Mononuclear cell (primary cell): Measurements from ENCODE around the gene CLCN5. TPM values are rescaled to one million over a fixed set of nuclear protein-coding genes. Genes with fewer than 3 reads are reported as not detected.
"Not testable (repeated sequence)": the region's sequence is repeated elsewhere in the genome, so short reads cannot be mapped to it uniquely, and the experiment has no call there.

Source experiments
- H3K27me3 ChIP-seq: 2 replicates; pipeline ENCODE4 v1.6.0; 2011; ENCODE audit warnings: low read length, control low read depth; ENCODE audit not compliant: insufficient read depth
- H3K4me1 ChIP-seq: 2 replicates; pipeline ENCODE4 v1.5.1; 2011; ENCODE audit warnings: mild to moderate bottlenecking, low read length, control low read depth; ENCODE audit not compliant: insufficient read depth
- H3K4me3 ChIP-seq: 2 replicates; pipeline ENCODE4 v1.5.1; 2011; ENCODE audit warnings: mild to moderate bottlenecking, low read length, moderate library complexity
- H3K9me3 ChIP-seq: 2 replicates; pipeline ENCODE4 v1.5.1; 2011; ENCODE audit warnings: low read depth, mild to moderate bottlenecking, control low read depth, low read length
- total RNA-seq: library from RNA; depleted of rRNA; stranded (reverse); fragments of >200 nt; gene quantifications from one replicate; pipeline ENCODE4 v1.2.3, GENCODE V29; 2012

Gene CLCN5
- total RNA-seq, 1 donor: 2.5 TPM

DNA sequence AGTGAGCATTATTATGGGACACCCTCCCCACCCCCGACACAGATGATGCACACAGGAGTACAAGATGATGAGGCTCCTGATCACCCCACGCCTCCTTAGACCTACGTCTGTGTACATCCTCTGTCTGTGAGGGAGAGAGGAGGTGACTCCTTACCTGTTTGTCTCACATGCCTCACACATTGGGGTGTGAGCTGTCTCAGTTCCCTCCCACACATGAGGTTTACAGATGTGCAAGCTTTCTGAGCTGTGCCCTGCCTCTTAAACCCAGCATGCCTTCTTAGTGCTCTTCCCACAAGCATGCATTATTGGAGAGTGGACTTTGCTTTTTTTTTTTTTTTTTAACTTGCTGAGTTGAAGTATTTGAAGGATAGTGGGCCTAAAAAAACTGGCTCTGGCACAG is 76.7 kb downstream of the CLCN5 start:
- H3K4me3 ChIP-seq: no peak overlapping the region
- no peaks in the 10 kb centered on the region for H3K27me3 ChIP-seq
- no peaks in the 10 kb centered on the region for H3K9me3 ChIP-seq
- H3K4me1 ChIP-seq: peaks cover 16% of the 10 kb centered on the region

DNA sequence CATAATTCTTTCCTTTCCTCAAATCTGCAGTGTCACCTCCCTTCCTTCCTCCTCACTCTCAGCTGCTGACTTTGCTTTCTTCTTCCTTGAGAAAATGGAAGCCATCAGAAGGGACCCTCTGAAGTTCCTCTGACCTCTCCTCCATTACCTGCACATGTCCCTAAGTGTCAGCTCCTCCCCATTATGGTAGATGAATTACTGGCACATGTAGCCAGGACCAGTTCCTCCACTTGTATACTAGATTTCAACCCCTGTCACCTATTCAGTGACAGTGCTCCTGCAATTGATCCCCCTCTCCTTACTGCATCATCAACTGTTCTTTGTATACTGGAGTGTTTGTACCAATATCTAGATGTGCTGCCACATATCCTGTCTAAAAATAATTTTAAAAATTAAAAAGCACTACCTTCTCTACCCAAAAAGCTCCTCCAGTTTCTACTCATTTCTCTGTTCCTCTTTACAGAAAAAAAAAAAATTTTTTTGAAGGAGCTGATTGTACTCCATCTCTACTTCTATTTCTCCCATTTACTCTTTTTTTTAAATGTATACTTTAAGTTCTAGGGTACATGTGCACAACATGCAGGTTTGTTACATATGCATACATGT is 78.6 kb downstream of the CLCN5 start:
- H3K4me1 ChIP-seq: peaks cover 16% of the 10 kb centered on the region
- H3K27me3 ChIP-seq: no peaks in the 10 kb centered on the region
- no peak overlapping the region for H3K4me3 ChIP-seq
- H3K9me3 ChIP-seq: no peaks in the 10 kb centered on the region

DNA sequence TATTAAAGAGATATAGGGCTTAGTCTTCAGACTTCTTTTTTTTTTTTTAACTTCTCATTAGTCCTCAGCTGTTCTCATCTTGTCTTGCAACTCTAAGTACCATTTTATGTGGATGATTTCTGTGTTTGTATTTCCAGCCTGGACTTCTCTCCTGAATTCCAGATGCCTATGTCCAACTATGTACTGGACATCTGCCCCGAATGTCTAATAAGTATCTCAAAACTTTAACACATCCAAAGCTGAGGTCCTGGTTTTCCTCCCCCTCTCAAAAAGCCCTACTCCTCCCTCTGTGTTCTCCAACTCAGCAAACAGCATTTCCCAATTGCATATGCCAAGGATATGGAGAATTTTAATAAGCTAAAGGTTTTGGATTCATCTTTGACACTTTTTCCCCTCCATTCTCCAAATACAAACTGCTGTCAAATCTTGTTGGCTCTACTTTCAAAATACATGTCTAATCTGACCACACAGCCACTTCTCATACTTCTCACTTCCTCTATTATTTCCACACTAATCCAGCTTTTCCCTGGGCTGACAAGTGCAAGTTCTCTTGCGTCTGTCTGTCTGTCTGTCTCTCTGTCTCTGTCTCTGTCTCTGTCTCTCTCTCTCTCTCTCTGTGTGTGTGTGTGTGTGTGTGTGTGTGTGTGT is 79.8 kb downstream of the CLCN5 start:
- H3K27me3 ChIP-seq: no peaks in the 10 kb centered on the region

DNA sequence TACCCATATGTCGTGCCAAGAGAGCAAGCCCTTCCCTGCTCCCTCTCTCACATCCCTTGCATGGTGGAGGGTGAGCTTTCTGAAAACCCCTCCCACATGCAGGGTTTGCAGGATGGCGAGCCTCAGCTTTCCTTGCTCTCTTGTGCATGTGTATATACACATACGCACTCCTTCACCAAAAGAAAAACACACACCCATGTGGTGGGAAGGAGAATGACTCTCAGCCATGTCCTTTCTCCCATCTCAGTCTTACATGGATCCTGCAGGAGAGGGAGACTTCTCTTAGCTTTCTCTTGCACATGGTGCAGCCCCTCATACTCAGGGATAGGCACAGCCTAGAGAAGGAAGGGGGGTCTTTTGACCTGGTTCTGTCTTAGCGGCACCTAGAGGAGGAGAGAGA is 81.1 kb downstream of the CLCN5 start:
- Histone ChIP-seq H3K9me3 (no peaks in the 10 kb centered on the region), H3K27me3 (no peaks in the 10 kb centered on the region), H3K4me3 (no peak overlapping the region), H3K4me1 (peaks cover 16% of the 10 kb centered on the region)

More for the DNA sequence above, 79.8 kb downstream of the CLCN5 start:
- H3K4me3 ChIP-seq: no peak overlapping the region
- H3K4me1 ChIP-seq: peaks cover 16% of the 10 kb centered on the region
- H3K9me3 ChIP-seq: no peaks in the 10 kb centered on the region

DNA sequence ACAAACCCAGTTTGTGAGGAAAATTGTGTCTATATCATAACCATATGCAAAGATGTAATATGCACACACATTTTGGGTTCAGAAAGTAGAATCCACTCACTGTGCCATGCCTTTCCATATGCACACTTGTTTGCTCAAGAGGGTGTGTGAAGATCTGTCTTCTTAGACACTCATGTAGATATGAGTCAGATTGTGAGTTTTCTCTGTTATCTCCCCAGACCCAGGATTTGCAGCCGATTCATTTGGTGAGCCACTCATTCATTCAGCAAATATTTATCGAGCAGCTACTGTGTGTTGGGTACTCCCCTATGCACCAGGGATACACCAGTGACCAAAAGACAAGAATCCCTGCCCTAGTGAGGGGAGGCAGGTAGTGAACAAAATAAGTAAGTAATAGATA is 81.5 kb downstream of the CLCN5 start:
- Histone ChIP-seq H3K27me3 (no peaks in the 10 kb centered on the region), H3K9me3 (no peaks in the 10 kb centered on the region), H3K4me1 (peaks cover 16% of the 10 kb centered on the region), H3K4me3 (no peak overlapping the region)

DNA sequence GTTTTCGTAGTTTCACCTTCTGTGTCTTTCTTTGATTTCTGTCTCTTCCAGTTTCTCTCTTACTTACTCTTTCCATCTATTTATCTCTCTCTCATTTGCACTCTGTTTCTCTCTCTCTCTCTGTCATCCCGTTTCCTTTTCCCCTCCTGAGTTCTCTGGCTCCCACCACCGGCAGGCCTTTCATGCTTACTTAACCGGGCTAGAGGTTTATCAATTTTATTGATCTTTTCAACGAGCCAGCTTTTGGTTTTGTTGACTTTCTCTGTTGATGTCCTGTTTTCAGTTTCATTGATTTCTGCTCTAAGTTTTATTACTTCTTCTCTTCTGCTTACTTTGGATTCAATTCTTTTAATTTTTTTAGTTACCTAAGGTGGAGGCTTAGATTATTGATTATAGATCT is 103.2 kb downstream of the CLCN5 start:
- not testable (repeated sequence) for H3K9me3 ChIP-seq, H3K27me3 ChIP-seq, H3K4me3 ChIP-seq, H3K4me1 ChIP-seq

DNA sequence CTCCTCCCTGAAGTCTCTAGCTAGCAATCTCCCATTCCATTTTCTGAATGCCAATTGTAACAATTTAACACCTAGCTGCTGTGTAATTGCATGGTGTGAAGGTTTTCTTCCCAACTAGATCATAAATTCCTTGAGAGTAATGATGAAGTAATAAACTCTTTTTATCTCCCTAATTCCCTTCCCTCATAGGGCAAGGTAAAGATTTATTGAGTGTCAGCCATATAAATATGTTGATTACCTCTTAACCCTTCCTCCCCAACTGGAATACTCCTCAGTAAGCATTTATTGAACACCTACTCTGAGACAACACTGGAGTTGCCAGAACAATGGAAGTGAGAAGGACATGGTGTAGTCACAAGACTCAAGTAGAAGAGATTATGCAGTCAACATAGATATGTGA is 112.7 kb downstream of the CLCN5 start:
- H3K4me3 ChIP-seq: no peak overlapping the region
- H3K4me1 ChIP-seq: no peaks in the 10 kb centered on the region
- no peaks in the 10 kb centered on the region for H3K9me3 ChIP-seq
- no peaks in the 10 kb centered on the region for H3K27me3 ChIP-seq

DNA sequence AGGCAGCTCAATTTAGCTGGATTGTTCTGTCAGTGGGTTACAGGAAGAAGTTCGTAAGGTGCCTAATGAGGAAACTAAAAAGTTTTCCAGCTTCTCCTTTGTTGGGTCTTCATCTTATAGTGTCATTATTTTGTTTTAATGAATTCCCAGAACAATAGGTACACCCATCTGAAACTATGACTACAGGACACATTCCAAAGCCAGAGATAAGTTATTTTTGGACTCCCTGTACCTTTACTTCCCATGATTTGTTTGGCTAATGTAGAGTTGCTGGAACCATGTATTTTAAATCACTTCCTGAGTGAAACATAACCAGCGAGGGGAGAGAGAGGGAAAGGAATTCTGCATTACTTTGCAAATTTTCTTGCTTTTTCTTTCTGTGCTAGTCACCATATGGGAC is 114.0 kb downstream of the CLCN5 start:
- Histone ChIP-seq H3K9me3 (no peaks in the 10 kb centered on the region), H3K4me3 (no peak overlapping the region), H3K4me1 (no peaks in the 10 kb centered on the region), H3K27me3 (no peaks in the 10 kb centered on the region)

DNA sequence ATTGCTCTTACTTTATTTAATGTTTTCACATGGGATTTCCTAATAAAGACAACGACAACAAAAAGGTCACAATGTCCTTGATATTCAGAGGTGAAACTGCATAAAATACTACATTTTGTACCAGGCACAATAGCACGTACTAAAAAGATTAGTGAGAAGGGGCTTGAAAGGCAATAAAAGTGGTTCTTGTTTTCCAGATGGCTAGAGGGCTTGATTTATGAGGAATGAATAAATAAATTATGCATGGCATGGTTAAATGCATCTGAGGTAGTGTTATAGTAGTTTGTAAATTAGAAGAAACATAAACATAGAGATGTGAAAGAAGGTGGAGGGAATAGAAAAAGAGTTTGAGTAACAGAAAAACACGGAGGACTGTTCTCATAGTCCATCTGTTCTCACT is 123.4 kb downstream of the CLCN5 start:
- Histone ChIP-seq H3K4me3 (no peak overlapping the region), H3K4me1 (no peaks in the 10 kb centered on the region), H3K27me3 (no peaks in the 10 kb centered on the region), H3K9me3 (no peaks in the 10 kb centered on the region)

DNA sequence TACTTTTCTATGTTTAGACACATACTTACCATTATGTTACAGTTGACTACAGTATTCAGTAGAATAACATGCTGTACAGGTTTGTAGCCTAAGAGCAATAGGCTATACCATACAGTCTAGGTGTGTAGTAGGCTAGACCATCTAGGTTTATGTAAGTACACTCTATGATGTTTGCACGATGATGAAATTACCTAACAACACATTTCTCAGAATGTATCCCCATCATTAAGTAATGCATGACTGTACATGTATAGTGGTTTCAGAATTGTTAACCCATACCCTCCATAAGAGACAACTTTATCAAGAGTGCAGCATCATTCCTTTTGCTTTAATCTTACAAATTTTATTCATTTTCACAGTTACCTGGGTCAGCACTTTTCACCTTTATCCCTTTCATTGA is 126.8 kb downstream of the CLCN5 start:
- no peaks in the 10 kb centered on the region for H3K27me3 ChIP-seq

DNA sequence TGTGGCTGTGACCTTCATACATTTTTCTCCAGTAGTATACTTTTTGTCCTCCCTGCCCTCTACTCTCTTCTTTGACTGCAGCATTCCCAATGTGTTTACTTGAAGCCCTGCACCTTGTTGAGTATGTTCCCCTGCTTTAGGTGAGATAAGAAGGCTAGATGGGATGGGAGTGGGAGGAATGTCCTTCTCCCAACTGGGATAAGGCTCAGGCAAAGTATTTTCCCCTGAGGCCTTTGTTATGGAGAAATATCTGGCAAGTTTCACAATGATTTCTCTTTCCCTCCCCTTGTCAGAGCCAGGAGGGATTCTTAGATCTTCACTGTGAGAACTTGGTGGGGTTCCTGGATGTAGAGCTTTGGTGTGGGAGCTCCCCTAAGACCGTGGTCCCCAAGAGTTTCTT is 131.8 kb downstream of the CLCN5 start:
- no peaks in the 10 kb centered on the region for H3K9me3 ChIP-seq
- no peak overlapping the region for H3K4me3 ChIP-seq
- no peaks in the 10 kb centered on the region for H3K27me3 ChIP-seq
- no peaks in the 10 kb centered on the region for H3K4me1 ChIP-seq

More for the DNA sequence above, 126.8 kb downstream of the CLCN5 start:
- no peak overlapping the region for H3K4me3 ChIP-seq
- H3K9me3 ChIP-seq: no peaks in the 10 kb centered on the region
- H3K4me1 ChIP-seq: no peaks in the 10 kb centered on the region

DNA sequence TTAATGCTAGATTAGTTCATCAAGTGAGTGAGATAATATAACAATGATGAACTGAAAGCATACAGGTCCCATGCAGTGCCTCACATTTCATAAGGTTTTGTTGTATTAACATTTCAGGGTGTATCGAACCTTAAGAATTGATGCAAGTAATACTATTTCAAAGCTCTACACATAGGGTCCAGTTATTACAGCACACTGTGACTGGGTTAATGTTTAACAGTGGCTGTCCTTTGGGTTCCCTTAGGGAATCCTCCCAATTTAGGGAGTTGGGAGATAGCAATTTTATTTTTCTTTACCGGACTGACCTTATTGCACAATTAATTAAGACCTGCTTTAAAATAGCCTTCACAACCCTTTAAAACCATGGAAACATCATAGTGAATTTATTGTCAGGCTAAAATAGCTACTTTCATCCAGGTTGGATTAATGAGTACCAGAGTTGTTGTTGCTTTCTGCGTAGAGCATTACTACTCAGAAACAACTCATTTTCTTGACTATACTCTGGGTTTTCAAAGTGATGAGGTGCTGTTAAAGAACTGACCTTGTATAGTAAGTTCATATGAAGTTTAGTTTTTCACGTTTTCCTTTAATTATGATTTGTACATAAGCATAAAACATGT is 144.0 kb downstream of the CLCN5 start:
- H3K4me3 ChIP-seq: no peak overlapping the region
- H3K9me3 ChIP-seq: no peaks in the 10 kb centered on the region
- H3K4me1 ChIP-seq: no peaks in the 10 kb centered on the region
- no peaks in the 10 kb centered on the region for H3K27me3 ChIP-seq

DNA sequence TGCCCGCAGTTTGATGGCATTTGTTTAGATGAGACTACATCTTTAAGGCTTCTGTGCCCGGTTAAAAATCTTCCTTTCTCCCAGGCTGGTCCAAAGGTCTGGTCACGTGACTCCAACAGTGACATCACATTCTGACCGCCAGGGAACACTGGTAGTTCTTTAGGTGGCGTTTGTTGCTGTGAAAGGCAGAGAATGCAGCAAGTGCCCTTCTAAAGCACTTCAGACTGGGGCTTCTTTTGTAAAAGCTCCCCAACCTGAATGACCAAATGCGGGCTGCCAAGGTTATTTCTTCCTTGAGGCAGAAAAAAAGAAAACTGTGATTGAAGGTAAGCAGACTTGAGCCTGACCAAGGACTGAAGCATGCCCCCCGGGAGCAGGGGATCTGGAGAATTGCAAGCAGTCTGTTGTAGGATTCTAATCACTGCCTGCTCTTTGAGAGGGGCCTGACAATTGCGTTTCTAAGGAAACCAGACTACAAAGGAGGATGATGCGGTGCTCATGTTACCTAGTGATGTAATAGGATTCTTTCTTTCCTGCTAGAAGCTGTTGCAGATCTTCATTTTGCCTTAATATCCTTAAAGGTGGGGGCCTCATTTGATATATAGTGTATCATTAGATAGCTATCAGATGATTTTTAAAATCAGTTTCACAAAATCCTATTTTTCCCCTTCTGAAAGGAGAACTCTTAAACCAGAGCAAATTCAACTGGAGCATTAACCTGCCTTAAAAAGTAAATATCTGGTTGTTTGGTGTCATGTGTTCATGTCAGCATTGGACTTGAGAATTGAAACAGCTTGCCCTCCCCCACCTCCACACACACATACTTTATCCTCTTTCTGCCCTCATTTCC is 145.3 kb downstream of the CLCN5 start:
- H3K4me1 ChIP-seq: no peaks in the 10 kb centered on the region
- no peak overlapping the region for H3K4me3 ChIP-seq
- H3K27me3 ChIP-seq: no peaks in the 10 kb centered on the region
- no peaks in the 10 kb centered on the region for H3K9me3 ChIP-seq

DNA sequence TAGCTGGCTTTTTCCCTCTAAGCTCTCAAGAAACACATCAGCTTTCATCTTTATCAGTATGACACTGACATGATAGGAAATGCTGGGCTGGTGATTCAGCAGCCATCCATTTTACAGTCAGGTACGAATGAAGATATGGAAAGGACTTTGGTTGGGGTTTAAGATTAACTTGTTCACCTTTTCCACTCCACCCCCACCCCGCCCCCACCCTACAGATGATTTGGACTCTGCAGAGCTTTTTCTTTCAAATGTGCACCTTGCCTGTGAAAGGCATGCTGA is 145.8 kb downstream of the CLCN5 start:
- no peaks in the 10 kb centered on the region for H3K4me1 ChIP-seq
- no peaks in the 10 kb centered on the region for H3K9me3 ChIP-seq
- no peaks in the 10 kb centered on the region for H3K27me3 ChIP-seq
- H3K4me3 ChIP-seq: no peak overlapping the region

DNA sequence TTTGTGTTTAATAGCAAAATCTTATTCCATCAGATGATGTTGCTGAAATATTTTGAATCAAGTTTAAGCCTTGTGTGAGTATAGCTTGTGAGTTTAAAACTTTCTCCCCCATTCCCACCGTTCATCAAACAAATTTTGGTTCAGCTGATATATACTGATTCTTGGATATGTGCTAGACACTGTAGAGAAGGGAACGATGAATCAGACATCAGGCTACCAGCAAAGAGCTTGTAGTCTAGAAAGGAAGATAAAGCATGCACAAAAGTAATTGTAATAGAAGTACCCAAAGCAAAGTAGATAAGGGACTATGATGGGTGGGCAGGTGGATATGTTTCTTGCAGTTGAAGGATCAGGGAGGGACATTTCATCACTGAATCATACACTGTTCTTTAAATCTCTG is 146.5 kb downstream of the CLCN5 start:
- H3K4me1 ChIP-seq: no peaks in the 10 kb centered on the region
- H3K27me3 ChIP-seq: no peaks in the 10 kb centered on the region
- H3K9me3 ChIP-seq: no peaks in the 10 kb centered on the region
- no peak overlapping the region for H3K4me3 ChIP-seq
